ENCODE results near the gene DPYD.

Gene DPYD

GRCh38 chr1:97506368-97506767 lies 414.5 kb downstream of the DPYD start:
- in situ Hi-C loops (cut with MboI; ENCODE audit: low pct_unique_long_range_greater_than_20kb, low sequenced_read_pairs): no loop called here
- no peak for DNase-seq

- DNase-seq: no peak
- in situ Hi-C loops (cut with MboI; ENCODE audit: low pct_unique_long_range_greater_than_20kb, low sequenced_read_pairs): no loop called here
Observed at GRCh38 chr1:97505816-97506215, 415.0 kb downstream of the DPYD start.

GRCh38 chr1:97505289-97505688 lies 415.5 kb downstream of the DPYD start:
- DNase-seq: no peak
- in situ Hi-C loops (cut with MboI; ENCODE audit: low pct_unique_long_range_greater_than_20kb, low sequenced_read_pairs): no loop called here

DNA sequence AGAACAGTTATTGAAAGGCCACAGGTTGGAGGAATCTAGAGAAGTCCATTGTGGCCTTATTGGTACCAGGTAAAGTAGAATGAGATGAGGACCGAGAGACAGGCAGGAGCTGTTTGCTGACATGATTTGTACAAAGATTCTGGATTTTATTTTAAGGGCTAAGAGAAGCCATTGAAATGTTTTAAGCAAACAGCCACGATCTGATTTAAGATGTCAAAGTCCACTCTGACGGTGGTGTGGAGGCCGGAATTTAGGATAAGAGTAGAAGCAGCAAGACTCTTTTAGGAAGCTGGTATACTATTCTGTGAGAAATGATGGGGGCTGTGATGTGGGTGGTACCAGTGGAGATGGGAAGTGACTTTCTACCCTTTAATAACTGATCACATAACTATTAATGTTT lies 418.5 kb downstream of the DPYD start:
- no peak for DNase-seq
- in situ Hi-C loops (cut with MboI; ENCODE audit: low pct_unique_long_range_greater_than_20kb, low sequenced_read_pairs): no loop called here

- in situ Hi-C loops (cut with MboI; ENCODE audit: low pct_unique_long_range_greater_than_20kb, low sequenced_read_pairs): no loop called here
- no peak for DNase-seq
Observed at GRCh38 chr1:97501628-97502027, 419.2 kb downstream of the DPYD start.

DNA sequence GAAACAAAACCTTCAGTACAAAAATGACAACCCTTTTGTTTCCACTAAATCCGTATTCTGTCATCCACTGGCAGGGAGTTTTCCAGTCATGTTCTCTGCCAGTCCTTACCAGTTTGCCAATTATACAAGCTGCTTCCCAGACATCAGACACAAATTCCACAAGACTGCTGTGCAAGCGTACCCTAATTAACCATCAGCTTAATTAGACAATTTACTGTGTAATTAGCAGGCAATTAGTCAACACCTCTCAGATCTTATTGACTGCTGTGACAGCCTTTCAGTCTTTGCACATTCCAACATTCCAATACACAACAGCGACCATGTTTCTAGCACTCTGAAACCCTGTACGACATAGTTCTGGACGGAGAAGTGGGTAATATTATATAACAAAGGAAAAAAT lies 420.1 kb downstream of the DPYD start:
- DNase-seq: no peak
- in situ Hi-C loops (cut with MboI; ENCODE audit: low pct_unique_long_range_greater_than_20kb, low sequenced_read_pairs): no loop called here

DNA sequence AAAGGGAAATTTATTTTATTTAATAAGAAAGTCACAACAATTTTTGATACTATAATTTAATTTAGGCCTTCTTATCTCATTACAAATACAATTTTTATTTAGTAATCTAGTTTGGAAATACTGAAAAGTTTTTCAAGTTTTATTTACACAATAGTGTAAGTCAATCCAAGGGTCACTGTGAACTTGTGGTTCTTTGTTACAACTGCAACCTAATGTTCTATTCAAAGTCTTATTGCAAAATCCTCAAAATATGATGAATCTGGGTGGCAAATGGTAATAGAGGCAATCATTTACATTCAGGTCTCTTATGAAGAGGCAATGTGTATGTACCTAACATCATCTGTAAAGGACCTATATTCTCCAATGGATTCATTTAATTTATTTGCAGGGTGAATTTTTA lies 421.2 kb downstream of the DPYD start:
- no peak for DNase-seq
- in situ Hi-C loops (cut with MboI; ENCODE audit: low pct_unique_long_range_greater_than_20kb, low sequenced_read_pairs): no loop called here

- no peak for DNase-seq
- in situ Hi-C loops (cut with MboI; ENCODE audit: low pct_unique_long_range_greater_than_20kb, low sequenced_read_pairs): no loop called here
Observed at GRCh38 chr1:97489834-97490233, 431.0 kb downstream of the DPYD start.

GRCh38 chr1:97488530-97488929 lies 432.3 kb downstream of the DPYD start:
- in situ Hi-C loops (cut with MboI; ENCODE audit: low pct_unique_long_range_greater_than_20kb, low sequenced_read_pairs): no loop called here
- no peak for DNase-seq

DNA sequence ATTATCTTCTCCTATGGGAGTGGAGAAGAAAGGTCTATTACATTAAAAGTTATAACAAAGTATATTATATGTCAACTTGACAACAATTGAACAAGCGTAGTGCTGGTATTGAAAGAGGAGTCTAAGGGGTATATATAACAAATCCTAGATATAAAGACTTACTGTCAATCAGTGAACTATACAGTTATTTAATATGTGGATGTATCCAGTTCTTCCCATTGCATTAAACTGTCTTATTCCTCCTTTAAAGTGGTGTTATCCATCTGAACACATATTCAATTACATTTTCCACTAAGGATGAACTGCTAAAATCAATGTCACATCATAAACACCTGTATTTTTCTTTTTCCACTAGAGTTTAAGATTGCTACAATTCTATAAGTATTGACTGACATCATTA lies 438.8 kb downstream of the DPYD start:
- DNase-seq: no peak
- in situ Hi-C loops (cut with MboI; ENCODE audit: low pct_unique_long_range_greater_than_20kb, low sequenced_read_pairs): no loop called here

GRCh38 chr1:97467445-97467844 lies 453.4 kb downstream of the DPYD start:
- in situ Hi-C loops (cut with MboI; ENCODE audit: low pct_unique_long_range_greater_than_20kb, low sequenced_read_pairs): no loop called here

GRCh38 chr1:97464305-97464704 lies 456.5 kb downstream of the DPYD start:
- in situ Hi-C loops (cut with MboI; ENCODE audit: low pct_unique_long_range_greater_than_20kb, low sequenced_read_pairs): no loop called here
- no peak for DNase-seq

More at GRCh38 chr1:97467445-97467844, 453.4 kb downstream of the DPYD start:
- no peak for DNase-seq

DNA sequence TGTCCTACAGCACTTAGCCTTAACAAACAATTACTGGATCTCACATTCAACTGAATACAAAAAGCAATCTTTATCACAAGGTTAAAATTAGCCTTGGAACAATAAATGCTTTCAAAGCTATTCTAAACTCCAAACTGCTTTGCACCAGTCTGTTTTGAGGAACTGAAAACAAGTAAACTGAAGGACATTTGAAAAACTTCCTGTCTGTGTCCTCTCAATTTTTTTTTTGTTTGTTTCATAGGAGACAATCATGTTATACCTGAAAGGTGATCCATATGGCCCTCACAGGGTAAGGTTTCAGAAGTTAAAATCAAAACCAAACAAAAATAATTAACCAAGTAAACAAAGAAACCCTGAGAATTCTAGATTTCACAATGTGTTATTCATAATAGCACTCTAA lies 459.1 kb downstream of the DPYD start:
- in situ Hi-C loops (cut with MboI; ENCODE audit: low pct_unique_long_range_greater_than_20kb, low sequenced_read_pairs): no loop called here

GRCh38 chr1:97457446-97458089 lies 463.3 kb downstream of the DPYD start:
- in situ Hi-C loops (cut with MboI; ENCODE audit: low pct_unique_long_range_greater_than_20kb, low sequenced_read_pairs): no loop called here
- no peak for DNase-seq

More for the DNA sequence above, 459.1 kb downstream of the DPYD start:
- no peak for DNase-seq

DNA sequence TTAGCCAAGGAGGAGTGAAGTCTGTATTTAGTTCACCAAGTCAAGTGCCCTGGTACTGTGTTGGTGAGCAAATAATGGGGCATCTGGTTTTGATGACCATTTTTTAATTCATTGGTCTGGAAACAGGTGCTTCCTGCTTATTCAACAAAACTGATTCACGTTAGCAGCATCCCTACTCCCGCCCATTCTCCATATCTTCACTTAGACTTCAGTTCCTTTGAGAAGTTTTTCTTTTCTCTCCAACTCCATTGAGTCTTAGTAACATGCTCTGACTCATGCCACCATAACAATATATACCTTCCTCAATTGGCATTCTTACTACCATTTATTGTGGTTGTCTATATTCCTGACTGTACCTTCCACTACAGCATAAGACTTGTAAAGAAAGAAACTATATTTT lies 468.9 kb downstream of the DPYD start:
- in situ Hi-C loops (cut with MboI; ENCODE audit: low pct_unique_long_range_greater_than_20kb, low sequenced_read_pairs): no loop called here
- no peak for DNase-seq

DNA sequence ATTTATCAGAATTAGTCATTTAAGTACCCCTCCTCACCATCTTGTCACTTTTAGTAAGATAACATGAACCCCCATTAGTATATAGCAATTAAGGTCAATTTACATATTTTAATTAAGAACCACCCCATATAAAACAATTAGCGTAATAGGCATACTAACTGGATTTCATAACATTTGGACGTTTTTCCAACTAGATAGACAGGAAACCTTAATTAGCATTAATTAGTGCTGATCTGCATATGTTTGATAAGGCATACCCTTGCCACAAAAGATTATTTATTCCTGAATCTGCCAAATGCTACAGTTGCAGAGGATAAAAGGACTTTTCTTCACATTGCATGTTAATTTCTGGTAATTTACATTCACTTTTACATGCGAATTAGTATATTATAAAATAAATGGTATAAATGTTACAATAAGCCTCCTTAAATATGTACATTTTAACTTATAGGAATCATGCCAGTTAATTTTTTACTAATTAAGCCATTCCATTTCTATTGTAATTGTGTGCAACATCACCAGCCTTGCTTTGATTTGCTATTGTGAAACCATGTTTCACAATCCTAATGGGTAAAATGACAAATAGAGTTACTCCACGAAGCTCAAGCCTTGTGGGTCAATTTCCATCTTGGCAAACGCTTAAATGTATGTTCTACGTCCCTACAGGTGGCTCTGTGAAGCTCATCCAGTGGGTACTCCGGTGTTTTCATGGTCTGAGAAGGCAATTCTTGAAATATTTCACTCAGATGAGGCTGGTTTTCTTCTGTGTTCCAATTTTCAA lies 469.6 kb downstream of the DPYD start:
- no peak for DNase-seq
- in situ Hi-C loops (cut with MboI; ENCODE audit: low pct_unique_long_range_greater_than_20kb, low sequenced_read_pairs): no loop called here

DNA sequence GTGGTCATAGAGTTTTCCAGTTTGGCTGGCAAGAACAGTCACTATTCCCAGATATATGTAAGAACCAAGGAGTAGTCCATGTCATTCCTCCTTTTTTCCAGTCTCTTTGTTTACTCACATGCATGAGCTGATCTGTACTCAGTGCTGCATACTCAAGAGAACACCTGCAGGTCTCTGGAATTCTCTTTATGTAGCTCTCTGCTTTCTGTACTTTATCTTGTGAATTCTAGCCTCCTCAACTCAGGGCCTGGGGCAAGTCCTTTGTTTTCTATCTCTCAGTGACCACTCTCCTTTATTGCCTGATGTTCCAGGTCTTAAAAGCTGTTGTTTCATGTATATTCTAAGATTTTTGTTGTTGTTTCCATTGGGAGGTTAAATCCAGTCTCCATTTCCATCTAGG lies 478.9 kb downstream of the DPYD start:
- no peak for DNase-seq
- in situ Hi-C loops (cut with MboI; ENCODE audit: low pct_unique_long_range_greater_than_20kb, low sequenced_read_pairs): no loop called here

DNA sequence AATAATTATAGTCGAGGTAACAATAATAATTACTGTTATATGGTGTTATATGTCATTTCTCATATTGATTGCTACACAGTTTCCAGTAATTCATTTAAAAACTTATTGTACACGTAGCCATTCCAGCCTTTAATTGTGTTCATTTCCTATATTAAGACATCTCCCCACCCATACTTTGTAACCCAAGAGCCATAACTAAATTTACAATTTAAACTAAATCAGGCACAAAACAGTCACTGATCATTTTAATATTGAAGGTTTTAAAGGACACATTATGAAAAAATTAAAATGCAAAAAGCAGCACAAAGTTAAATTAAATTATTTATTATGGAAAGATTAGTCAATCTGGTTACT lies 487.0 kb downstream of the DPYD start:
- in situ Hi-C loops (cut with MboI; ENCODE audit: low pct_unique_long_range_greater_than_20kb, low sequenced_read_pairs): no loop called here
- no peak for DNase-seq

GRCh38 chr1:97433094-97433823 lies 487.6 kb downstream of the DPYD start:
- in situ Hi-C loops (cut with MboI; ENCODE audit: low pct_unique_long_range_greater_than_20kb, low sequenced_read_pairs): no loop called here
- DNase-seq: no peak

- no peak for DNase-seq
- in situ Hi-C loops (cut with MboI; ENCODE audit: low pct_unique_long_range_greater_than_20kb, low sequenced_read_pairs): no loop called here
Observed at GRCh38 chr1:97427371-97427770, 493.5 kb downstream of the DPYD start.
